ENCODE data around the gene ART1. TPM values are rescaled to one million over a fixed set of nuclear protein-coding genes. Genes with fewer than 3 reads are reported as not detected.

ART1 gene
- total RNA-seq, 1 experiment from 2014 or later: not detected

DNA sequence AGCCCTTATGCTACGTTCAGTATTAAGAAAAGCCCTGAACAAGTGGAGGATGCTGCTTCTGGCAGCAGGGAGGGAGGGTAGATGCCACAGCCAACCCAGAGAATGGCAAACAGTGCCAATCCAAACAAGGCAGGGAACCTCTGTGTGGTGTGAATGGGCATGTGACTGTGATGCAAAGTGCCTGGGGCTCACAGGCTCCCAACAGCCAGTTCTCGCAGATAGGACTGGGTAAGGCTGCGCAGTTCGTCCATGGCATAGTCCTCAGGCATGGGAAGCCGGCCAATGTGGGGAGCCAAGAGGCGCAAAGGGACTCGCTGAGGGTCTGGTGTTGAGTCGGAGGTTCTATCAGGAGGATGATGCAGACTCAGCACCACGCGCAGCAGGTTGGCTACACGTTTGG lies 31.0 kb downstream of the ART1 start:
- Histone ChIP-seq H3K56ac (ENCODE audit: insufficient read length, low read depth, low read length) (no peak overlapping the region), H3K79me2 (ENCODE audit: insufficient read depth, low read length) (no peaks in the 10 kb centered on the region), H3K79me1 (ENCODE audit: insufficient read depth, low read depth, low read length, poor library complexity, severe bottlenecking) (no peaks in the 10 kb centered on the region), H2BK12ac (ENCODE audit: insufficient read length, low read depth, low read length) (no peak overlapping the region), H3K18ac (ENCODE audit: insufficient read length, low read depth, low read length) (no peak overlapping the region), H3K4me1 (ENCODE audit: insufficient read depth, low read length) (no peaks in the 10 kb centered on the region), H3K4me2 (ENCODE audit: insufficient read depth, insufficient read length, low read length) (no peak overlapping the region), H4K20me1 (ENCODE audit: control insufficient read depth, insufficient read depth, insufficient read length) (no peaks in the 10 kb centered on the region), H3K23me2 (ENCODE audit: insufficient read length, low read depth, low read length, poor library complexity, severe bottlenecking) (no peaks in the 10 kb centered on the region), H3K23ac (ENCODE audit: insufficient read length, low read depth, low read length) (no peak overlapping the region), H2BK5ac (ENCODE audit: insufficient read length, low read length) (no peak overlapping the region), H3K9me3 (ENCODE audit: control insufficient read depth, low read depth, low read length) (no peaks in the 10 kb centered on the region), H2AFZ (ENCODE audit: low read length) (no peak overlapping the region), H2BK20ac (ENCODE audit: low read depth, low read length, poor library complexity, severe bottlenecking) (no peak overlapping the region), H3K27ac (ENCODE audit: insufficient read length, low read depth, low read length) (no peak overlapping the region), H4K8ac (replicated peaks; ENCODE audit: insufficient read length, low read depth, low read length) (no peak overlapping the region), H3K14ac (ENCODE audit: insufficient read depth, low read length) (no peak overlapping the region), H3K9ac (ENCODE audit: extremely low read depth, insufficient read length, low read length) (no peak overlapping the region), H2BK15ac (ENCODE audit: low read depth, low read length) (no peak overlapping the region), H4K91ac (ENCODE audit: insufficient read length, low read depth, low read length) (no peak overlapping the region), H3T11ph (ENCODE audit: low read length) (no peak overlapping the region), H4K5ac (ENCODE audit: insufficient read length, low read depth, low read length) (no peak overlapping the region), H3K4ac (ENCODE audit: low read depth, low read length) (no peak overlapping the region), H2BK120ac (ENCODE audit: low read depth, low read length, poor library complexity, severe bottlenecking) (no peak overlapping the region), H3K27me3 (ENCODE audit: insufficient read depth, low read length) (no peaks in the 10 kb centered on the region), H2AK5ac (ENCODE audit: insufficient read length, low read length) (no peak overlapping the region)
- no CpG with 5 or more reads among the region's 11 CpGs for WGBS (ENCODE audit: extremely low coverage, insufficient read length, low lambda C conversion rate)
- H3K27ac Mint-ChIP-seq: no peak overlapping the region
- no peak overlapping the region for H3K4me3 Mint-ChIP-seq
- no peaks in the 10 kb centered on the region for H3K27me3 Mint-ChIP-seq (ENCODE audit: low read depth)
- TF ChIP-seq CTCF (conservative IDR thresholded peaks at IDR 0.05): no peak
- peaks cover 39 to 75% (median 64%) of the 10 kb centered on the region in 3 experiments; a peak in 6 of 7 replicates for H3K36me3 Mint-ChIP-seq (ENCODE audit: insufficient read depth in 1 of 3, low read depth in 3 of 3)
- DNase-seq: no peak
- peaks cover 0 to 9% of the 10 kb centered on the region in 2 experiments; a peak in 2 of 4 replicates for H3K4me1 Mint-ChIP-seq
- no peaks in the 10 kb centered on the region for H3K9me3 Mint-ChIP-seq
